ENCODE measurements around the gene TNS4.

TNS4 gene

GRCh38 chr17:40530531-40530994 lies 29.1 kb upstream of the TNS4 start:
- no peak for FAIRE-seq
- DNase-seq (ENCODE audit: insufficient read length, low spot score), result no peak
- no peak for TF ChIP-seq POLR2A (IDR thresholded peaks at IDR 0.05; ENCODE audit: low read depth, low read length)

- DNase-seq (ENCODE audit: insufficient read length, low spot score) (no peak), FAIRE-seq (no peak)
Measured at GRCh38 chr17:40529991-40530390, 28.6 kb upstream of the TNS4 start.

DNA sequence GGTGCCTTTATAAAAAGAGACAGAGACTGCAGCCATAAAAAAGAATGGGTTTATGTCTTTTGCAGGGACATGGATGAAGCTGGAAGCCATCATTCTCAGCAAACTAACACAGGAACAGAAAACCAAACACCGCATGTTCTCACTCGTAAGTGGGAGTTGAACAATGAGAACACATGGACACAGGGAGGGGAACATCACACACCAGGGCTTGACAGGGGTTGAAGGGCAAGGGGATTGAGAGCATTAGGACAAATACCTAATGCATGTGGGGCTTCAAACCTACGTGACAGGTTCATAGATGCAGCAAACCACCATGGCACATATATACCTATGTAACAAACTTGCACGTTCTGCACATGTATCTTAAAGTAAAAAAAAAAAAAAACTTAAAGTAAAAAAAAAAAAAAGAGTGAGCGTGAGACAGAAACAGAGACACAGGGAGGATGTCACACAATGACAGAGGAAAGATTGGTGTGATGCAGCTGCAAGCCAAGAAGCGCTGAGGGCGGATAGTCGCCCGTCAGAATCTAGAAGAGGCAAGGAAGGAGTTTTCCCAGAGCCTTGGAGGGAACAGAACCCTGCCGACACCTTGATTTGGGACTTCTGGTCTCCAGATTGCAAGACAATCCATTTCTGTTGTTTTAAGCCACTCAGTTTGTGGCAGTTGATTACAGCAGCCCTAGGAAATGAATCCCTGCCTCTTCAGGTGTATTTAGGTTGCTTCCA lies 27.4 kb upstream of the TNS4 start:
- no peak for TF ChIP-seq POLR2A (IDR thresholded peaks at IDR 0.05; ENCODE audit: low read depth, low read length)
- FAIRE-seq (no peak), DNase-seq (ENCODE audit: insufficient read length, low spot score) (no peak)

More at GRCh38 chr17:40529991-40530390, 28.6 kb upstream of the TNS4 start:
- TF ChIP-seq POLR2A (IDR thresholded peaks at IDR 0.05; ENCODE audit: low read depth, low read length), result no peak

DNA sequence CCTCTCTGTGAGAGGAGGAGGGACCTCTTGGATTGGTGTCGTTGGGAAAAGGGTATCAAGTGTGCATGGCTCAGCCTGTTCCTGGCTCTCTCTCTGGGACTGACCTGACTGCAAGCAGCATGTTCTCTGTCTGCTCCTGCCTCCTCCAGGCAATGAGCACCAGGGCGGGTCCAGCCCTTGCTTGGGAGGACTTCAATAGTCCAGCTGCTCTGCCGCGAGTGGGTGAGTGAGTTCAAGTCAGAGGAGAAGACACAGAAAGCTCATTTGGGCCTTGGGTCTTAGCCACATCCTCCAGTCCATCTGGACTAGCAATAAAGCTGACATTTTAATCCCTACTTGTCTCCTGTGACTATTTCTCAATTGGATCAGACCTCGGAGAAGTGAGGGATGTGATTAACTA lies 25.2 kb upstream of the TNS4 start:
- FAIRE-seq, result no peak
- no peak for TF ChIP-seq POLR2A (IDR thresholded peaks at IDR 0.05; ENCODE audit: low read depth, low read length)
- no peak for DNase-seq (ENCODE audit: insufficient read length, low spot score)

DNA sequence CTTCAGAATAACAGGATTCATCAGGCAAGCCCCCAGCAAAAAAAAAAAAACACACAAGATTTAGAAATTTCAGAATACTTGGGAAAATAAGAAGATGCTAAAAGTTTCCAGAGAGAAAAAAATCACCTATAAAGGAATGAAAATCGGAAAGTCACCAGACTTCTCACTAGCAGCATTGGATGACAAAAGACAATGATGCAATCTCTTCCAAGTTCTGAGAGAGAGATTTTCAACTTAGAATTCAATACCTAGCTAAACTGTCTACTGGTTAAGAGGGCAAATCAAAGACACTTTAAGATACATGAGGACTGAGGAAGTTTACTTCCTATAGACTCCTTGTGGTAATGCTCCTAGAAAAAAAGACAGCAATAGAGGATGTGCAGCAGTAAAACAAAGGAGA lies 23.9 kb upstream of the TNS4 start:
- DNase-seq (ENCODE audit: insufficient read length, low spot score) (no peak), FAIRE-seq (no peak)
- no peak for TF ChIP-seq POLR2A (IDR thresholded peaks at IDR 0.05; ENCODE audit: low read depth, low read length)

GRCh38 chr17:40524243-40524965 lies 23.0 kb upstream of the TNS4 start:
- DNase-seq (ENCODE audit: insufficient read length, low spot score) (no peak), FAIRE-seq (no peak)
- TF ChIP-seq POLR2A (IDR thresholded peaks at IDR 0.05; ENCODE audit: low read depth, low read length), result no peak

- DNase-seq (ENCODE audit: insufficient read length, low spot score) (no peak), FAIRE-seq (no peak)
- no peak for TF ChIP-seq POLR2A (IDR thresholded peaks at IDR 0.05; ENCODE audit: low read depth, low read length)
Measured at GRCh38 chr17:40522961-40523310, 21.5 kb upstream of the TNS4 start.

- DNase-seq (ENCODE audit: insufficient read length, low spot score) (no peak), FAIRE-seq (no peak)
Measured at GRCh38 chr17:40522250-40522960, 21.0 kb upstream of the TNS4 start.

DNA sequence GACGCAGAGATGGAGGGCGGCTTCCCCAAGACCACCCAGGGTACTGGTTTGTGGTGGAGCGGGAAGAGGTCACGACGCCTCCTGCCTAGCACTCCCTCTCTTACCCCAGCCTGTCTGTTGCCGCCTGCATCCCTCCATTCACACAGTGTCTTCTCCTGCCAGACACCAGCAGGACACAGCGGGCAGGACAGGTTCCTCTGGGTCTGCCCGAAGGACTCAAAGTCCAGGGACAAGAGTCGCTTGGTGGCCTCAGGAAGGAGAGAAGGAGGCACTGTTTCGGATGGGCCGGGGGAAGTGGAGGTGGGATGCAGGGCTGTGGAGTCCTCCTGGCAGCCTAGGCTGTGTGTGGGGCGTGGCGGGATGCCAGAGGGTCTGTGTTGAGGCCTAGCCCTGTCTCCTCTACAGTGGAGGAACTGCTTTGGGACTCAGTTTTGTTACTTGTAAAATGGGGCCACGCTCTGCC lies 19.6 kb upstream of the TNS4 start:
- TF ChIP-seq POLR2A (IDR thresholded peaks at IDR 0.05; ENCODE audit: low read depth, low read length), result no peak
- FAIRE-seq (no peak), DNase-seq (ENCODE audit: insufficient read length, low spot score) (no peak)

More at GRCh38 chr17:40522250-40522960, 21.0 kb upstream of the TNS4 start:
- TF ChIP-seq POLR2A (IDR thresholded peaks at IDR 0.05; ENCODE audit: low read depth, low read length), result no peak

DNA sequence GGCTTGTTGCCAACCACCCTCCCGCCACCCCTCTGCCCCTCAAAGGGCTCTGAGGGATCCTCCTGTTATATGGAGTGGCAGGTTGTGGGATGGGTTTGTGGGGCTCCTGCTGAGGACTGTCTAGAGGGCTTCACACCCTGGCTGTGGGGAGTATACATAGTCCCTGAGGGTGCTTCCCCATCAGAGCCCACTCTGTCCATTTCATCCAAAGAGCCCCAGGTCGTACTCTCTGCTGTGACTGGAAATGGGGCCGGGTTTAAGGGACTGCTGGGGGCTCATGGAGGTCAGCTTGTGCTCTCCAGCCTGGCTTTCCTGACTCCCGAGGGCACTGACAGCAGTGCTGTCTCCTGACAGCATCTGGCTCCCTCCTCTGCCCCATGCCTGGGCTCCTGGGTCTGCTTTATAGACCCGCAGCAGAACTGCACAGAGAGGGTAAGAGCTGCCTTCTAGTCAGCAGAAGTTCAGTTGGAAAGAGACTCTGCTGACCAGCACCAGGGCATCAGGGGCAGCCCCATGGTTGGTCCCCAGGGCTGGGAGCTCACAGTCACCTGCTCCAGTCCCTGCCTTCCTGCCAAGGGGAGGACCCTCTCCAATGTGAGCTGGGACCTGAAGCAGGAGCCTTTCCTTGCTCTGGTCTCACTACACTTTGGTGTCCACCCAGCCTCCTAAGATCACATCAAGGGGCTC lies 17.8 kb upstream of the TNS4 start:
- DNase-seq (ENCODE audit: insufficient read length, low spot score) (no peak), FAIRE-seq (no peak)
- TF ChIP-seq POLR2A (IDR thresholded peaks at IDR 0.05; ENCODE audit: low read depth, low read length), result no peak

- FAIRE-seq (no peak), DNase-seq (ENCODE audit: insufficient read length, low spot score) (peak; percentile 70)
- TF ChIP-seq POLR2A (IDR thresholded peaks at IDR 0.05; ENCODE audit: low read depth, low read length), result no peak
Measured at GRCh38 chr17:40518401-40519088, 17.1 kb upstream of the TNS4 start.

GRCh38 chr17:40517981-40518380 lies 16.6 kb upstream of the TNS4 start:
- FAIRE-seq (no peak), DNase-seq (ENCODE audit: insufficient read length, low spot score) (no peak)
- TF ChIP-seq POLR2A (IDR thresholded peaks at IDR 0.05; ENCODE audit: low read depth, low read length), result no peak

DNA sequence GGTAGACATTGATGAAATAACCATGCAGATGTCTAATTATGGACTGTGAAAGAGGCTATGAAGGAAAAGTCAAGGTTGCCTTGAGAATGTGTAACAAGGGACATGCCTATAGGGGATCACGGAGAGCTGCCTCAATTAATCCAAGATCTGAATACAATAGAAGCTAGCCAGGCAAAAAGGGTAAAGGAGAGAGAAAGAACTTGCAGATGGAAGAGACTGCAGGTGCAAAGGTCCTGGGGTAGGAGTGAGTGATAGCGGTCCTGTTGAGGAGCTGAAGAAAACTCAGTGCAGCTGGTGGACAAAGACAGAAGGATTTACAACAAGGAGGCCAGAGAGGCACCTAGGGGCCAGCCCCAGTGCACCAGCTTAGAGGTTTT lies 15.9 kb upstream of the TNS4 start:
- no peak for TF ChIP-seq POLR2A (IDR thresholded peaks at IDR 0.05; ENCODE audit: low read depth, low read length)
- FAIRE-seq (no peak), DNase-seq (ENCODE audit: insufficient read length, low spot score) (no peak)
